ENCODE results near the gene VAMP1.
"Not testable (repeated sequence)": the region's sequence is repeated elsewhere in the genome, so short reads cannot be mapped to it uniquely, and the experiment has no call there.

VAMP1 gene

GRCh38 chr12:6470375-6471163 is at the start of gene VAMP1:
Gene VAMP1 (minus strand): TSS chr12:6470677. CDS start chr12:6470531, 146 bp downstream.
- peak; percentile 73 for DNase-seq (ENCODE audit: low read depth)

- DNase-seq (ENCODE audit: low read depth) = no peak
Observed at GRCh38 chr12:6520186-6520585, 49.7 kb upstream of the VAMP1 start.

- DNase-seq (ENCODE audit: low read depth) = no peak
Observed at GRCh38 chr12:6508087-6508486, 37.6 kb upstream of the VAMP1 start.

- DNase-seq (ENCODE audit: low read depth) = peak; percentile 13
Observed at GRCh38 chr12:6507102-6507998, 36.9 kb upstream of the VAMP1 start.

- DNase-seq (ENCODE audit: low read depth) = no peak
Observed at GRCh38 chr12:6500466-6500865, 30.0 kb upstream of the VAMP1 start.

- not testable (repeated sequence) for DNase-seq (ENCODE audit: low read depth)
Observed at GRCh38 chr12:6497291-6497690, 26.8 kb upstream of the VAMP1 start.

- no peak for DNase-seq (ENCODE audit: low read depth)
Observed at GRCh38 chr12:6494968-6495367, 24.5 kb upstream of the VAMP1 start.

- DNase-seq (ENCODE audit: low read depth) = no peak
Observed at GRCh38 chr12:6494258-6494743, 23.8 kb upstream of the VAMP1 start.

- peak; percentile 79 for DNase-seq (ENCODE audit: low read depth)
Observed at GRCh38 chr12:6493497-6494257, 23.2 kb upstream of the VAMP1 start, which contains the start of gene NCAPD2. Gene NCAPD2 (plus strand): TSS chr12:6494102. CDS start chr12:6495099, 997 bp downstream.

- DNase-seq (ENCODE audit: low read depth) = peak; percentile 71
Observed at GRCh38 chr12:6492838-6493496, 22.5 kb upstream of the VAMP1 start, which contains the start of gene MRPL51. Gene MRPL51 (minus strand): TSS chr12:6493262. CDS start chr12:6493136, 126 bp downstream.

GRCh38 chr12:6490673-6491072 is 20.2 kb upstream of the VAMP1 start:
- DNase-seq (ENCODE audit: low read depth) = not testable (repeated sequence)

- DNase-seq (ENCODE audit: low read depth) = no peak
Observed at GRCh38 chr12:6489449-6489848, 19.0 kb upstream of the VAMP1 start.

- DNase-seq (ENCODE audit: low read depth) = no peak
Observed at GRCh38 chr12:6488240-6488639, 17.8 kb upstream of the VAMP1 start.

- DNase-seq (ENCODE audit: low read depth) = no peak
Observed at GRCh38 chr12:6478416-6478815, 7.9 kb upstream of the VAMP1 start.

GRCh38 chr12:6477601-6478377 is 7.3 kb upstream of the VAMP1 start:
- DNase-seq (ENCODE audit: low read depth) = not testable (repeated sequence)

- DNase-seq (ENCODE audit: low read depth) = peak; percentile 68
Observed at GRCh38 chr12:6476489-6476888, 6.0 kb upstream of the VAMP1 start.

- DNase-seq (ENCODE audit: low read depth) = not testable (repeated sequence)
Observed at GRCh38 chr12:6475233-6475975, 4.9 kb upstream of the VAMP1 start.

GRCh38 chr12:6472491-6472890 is 2.0 kb upstream of the VAMP1 start:
- no peak for DNase-seq (ENCODE audit: low read depth)

- no peak for DNase-seq (ENCODE audit: low read depth)
Observed at GRCh38 chr12:6471989-6472360, 1.5 kb upstream of the VAMP1 start.

Data from non-pigmented ciliary epithelial cell (primary cell).